ENCODE data around the gene MAP7D2.

GRCh38 chrX:20143561-20143960, 26.9 kb upstream of the MAP7D2 start:
- TF ChIP-seq CTCF (IDR thresholded peaks at IDR 0.05; ENCODE audit: low read depth, low read length) = no peak
- no peak for TF ChIP-seq EZH2phosphoT487 (IDR thresholded peaks at IDR 0.05; ENCODE audit: low read depth)
